Body of pancreas (tissue), 4 donors: ENCODE data around the gene PRPF40A.

Experiments used
- CTCF ChIP-seq, 7 experiments: fragments of 450-650 bp in 4 of 7; fragments of 200-600 bp in 3 of 7; sonication (generic) in 3 of 7; IDR thresholded peaks; one replicate each; pipeline ENCODE4 v1.5.1; 2016 to 2019; ENCODE audit warnings: antibody characterized with exemption in 7 of 7
- POLR2A ChIP-seq, 3 donors: fragments of 450-650 bp; IDR thresholded peaks; one replicate each; pipeline ENCODE4 v1.6.1; 2016; ENCODE audit warnings: antibody characterized with exemption in 3 of 3, mild to moderate bottlenecking in 2 of 3

GRCh38 chr2:152627351-152627957, 89.8 kb downstream of the PRPF40A start:
- TF ChIP-seq CTCF (IDR thresholded peaks at IDR 0.05): peak in 6 of 7 experiments; percentile 28 to 68 (median 65)
- no peak for TF ChIP-seq POLR2A (IDR thresholded peaks at IDR 0.05)
